NCI-H2029 treated with DMSO at 0.1 percent for 48 hours (cell line): ENCODE results near the gene NBAS.
"Not testable (repeated sequence)": the region's sequence is repeated elsewhere in the genome, so short reads cannot be mapped to it uniquely, and the experiment has no call there.

Experiments used
- DNase-seq: peaks from one replicate; lab custom pipeline; 2025; lab: John Stamatoyannopoulos, UW

NBAS gene

GRCh38 chr2:15460112-15460620 lies 101.0 kb downstream of the NBAS start:
- DNase-seq = no peak

- DNase-seq = no peak
Observed at GRCh38 chr2:15458277-15458676, 102.9 kb downstream of the NBAS start.

GRCh38 chr2:15457868-15458267 lies 103.3 kb downstream of the NBAS start:
- DNase-seq = no peak

- DNase-seq = no peak
Observed at GRCh38 chr2:15456352-15456751, 104.8 kb downstream of the NBAS start.

- DNase-seq = no peak
Observed at GRCh38 chr2:15450808-15451207, 110.3 kb downstream of the NBAS start.

- no peak for DNase-seq
Observed at GRCh38 chr2:15449556-15450236, 111.4 kb downstream of the NBAS start.

GRCh38 chr2:15448250-15448839 lies 112.8 kb downstream of the NBAS start:
- DNase-seq = no peak

GRCh38 chr2:15447381-15447780 lies 113.8 kb downstream of the NBAS start:
- DNase-seq = no peak

- DNase-seq = no peak
Observed at GRCh38 chr2:15446961-15447360, 114.2 kb downstream of the NBAS start.

- no peak for DNase-seq
Observed at GRCh38 chr2:15445891-15446562, 115.1 kb downstream of the NBAS start.

- not testable (repeated sequence) for DNase-seq
Observed at GRCh38 chr2:15439768-15440524, 121.2 kb downstream of the NBAS start.

GRCh38 chr2:15439366-15439765 lies 121.8 kb downstream of the NBAS start:
- DNase-seq = not testable (repeated sequence)

- DNase-seq = no peak
Observed at GRCh38 chr2:15436195-15436594, 124.9 kb downstream of the NBAS start.

GRCh38 chr2:15435474-15435873 lies 125.7 kb downstream of the NBAS start:
- no peak for DNase-seq

- no peak for DNase-seq
Observed at GRCh38 chr2:15432642-15433256, 128.4 kb downstream of the NBAS start.

GRCh38 chr2:15429032-15429431 lies 132.1 kb downstream of the NBAS start:
- DNase-seq = no peak

GRCh38 chr2:15427987-15428386 lies 133.1 kb downstream of the NBAS start:
- no peak for DNase-seq

GRCh38 chr2:15426606-15427005 lies 134.5 kb downstream of the NBAS start:
- DNase-seq = no peak

GRCh38 chr2:15425712-15426111 lies 135.4 kb downstream of the NBAS start:
- DNase-seq = no peak

GRCh38 chr2:15421753-15422152 lies 139.4 kb downstream of the NBAS start:
- no peak for DNase-seq

- DNase-seq = no peak
Observed at GRCh38 chr2:15415748-15416147, 145.4 kb downstream of the NBAS start.

GRCh38 chr2:15412779-15413178 lies 148.4 kb downstream of the NBAS start:
- DNase-seq = no peak
